Chondrocyte (in vitro differentiated cells): Measurements from ENCODE around the gene ABCD2. TPM values are rescaled to one million over a fixed set of nuclear protein-coding genes. Genes with fewer than 3 reads are reported as not detected.

Experiments
- DNase-seq: peaks from one replicate; pipeline ENCODE4 v3.0.0; 2021; ENCODE audit warnings: mixed read lengths, low spot score
- H3K27ac Mint-ChIP-seq: one replicate; pipeline ENCODE4 v1.8.0; 2021; ENCODE audit warnings: mild to moderate bottlenecking, moderate library complexity, mixed read lengths; ENCODE audit not compliant: unreplicated experiment
- H3K27me3 Mint-ChIP-seq: 2 replicates; pipeline ENCODE4 v1.8.0; 2021; ENCODE audit warnings: low read depth, mixed read lengths
- H3K36me3 Mint-ChIP-seq: 2 replicates; pipeline ENCODE4 v1.8.0; 2021; ENCODE audit warnings: low read depth, mixed read lengths
- H3K4me1 Mint-ChIP-seq: 2 replicates; pipeline ENCODE4 v1.8.0; 2021; ENCODE audit warnings: low read depth, mild to moderate bottlenecking, mixed read lengths
- H3K4me3 Mint-ChIP-seq: one replicate; pipeline ENCODE4 v1.8.0; 2021; ENCODE audit warnings: mild to moderate bottlenecking, moderate library complexity, mixed read lengths; ENCODE audit not compliant: unreplicated experiment
- H3K9me3 Mint-ChIP-seq: 2 replicates; pipeline ENCODE4 v1.8.0; 2021; ENCODE audit warnings: low read depth, mixed read lengths
- CTCF ChIP-seq: fragments of 200-600 bp; sonication (generic); IDR thresholded peaks from 2 replicates; pipeline ENCODE4 v1.5.0; 2021; ENCODE audit warnings: antibody characterized with exemption, mild to moderate bottlenecking, moderate library complexity
- total RNA-seq: library from RNA; stranded (reverse); gene quantifications from 3 replicates; pipeline ENCODE4 v1.2.1, GENCODE V29; 2021

Gene ABCD2
- total RNA-seq, 1 donor from 2014 or later: 0.07 TPM

- no peaks in the 10 kb centered on the region for H3K9me3 Mint-ChIP-seq
- peaks cover 4% of the 10 kb centered on the region for H3K4me1 Mint-ChIP-seq
- DNase-seq: no peak
- TF ChIP-seq CTCF: no peak
- no peak overlapping the region for H3K27ac Mint-ChIP-seq
- H3K27me3 Mint-ChIP-seq: peaks cover 2% of the 10 kb centered on the region
- no peaks in the 10 kb centered on the region for H3K36me3 Mint-ChIP-seq
- no peak overlapping the region for H3K4me3 Mint-ChIP-seq
Observed at GRCh38 chr12:39616251-39616650, 3.4 kb downstream of the ABCD2 start.

GRCh38 chr12:39613525-39613924, 6.1 kb downstream of the ABCD2 start:
- Mint-ChIP-seq H3K9me3 (no peaks in the 10 kb centered on the region), H3K27me3 (peaks cover 4% of the 10 kb centered on the region), H3K4me1 (no peaks in the 10 kb centered on the region), H3K36me3 (no peaks in the 10 kb centered on the region), H3K27ac (no peak overlapping the region), H3K4me3 (no peak overlapping the region)
- no peak for DNase-seq
- TF ChIP-seq CTCF: no peak

GRCh38 chr12:39612250-39612649, 7.4 kb downstream of the ABCD2 start:
- no peak for TF ChIP-seq CTCF
- Mint-ChIP-seq H3K4me3 (no peak overlapping the region), H3K27me3 (peaks cover 2% of the 10 kb centered on the region), H3K9me3 (no peaks in the 10 kb centered on the region), H3K36me3 (no peaks in the 10 kb centered on the region), H3K4me1 (no peaks in the 10 kb centered on the region), H3K27ac (no peak overlapping the region)
- no peak for DNase-seq

- no peak for DNase-seq
- Mint-ChIP-seq H3K27me3 (peaks cover 2% of the 10 kb centered on the region), H3K4me1 (no peaks in the 10 kb centered on the region), H3K4me3 (no peak overlapping the region), H3K9me3 (no peaks in the 10 kb centered on the region), H3K36me3 (no peaks in the 10 kb centered on the region), H3K27ac (no peak overlapping the region)
- TF ChIP-seq CTCF: no peak
Observed at GRCh38 chr12:39611818-39612217, 7.8 kb downstream of the ABCD2 start.

- Mint-ChIP-seq H3K4me3 (no peak overlapping the region), H3K27me3 (peaks cover 2% of the 10 kb centered on the region), H3K9me3 (no peaks in the 10 kb centered on the region), H3K27ac (no peak overlapping the region), H3K4me1 (peaks cover 5% of the 10 kb centered on the region), H3K36me3 (no peaks in the 10 kb centered on the region)
- no peak for DNase-seq
- TF ChIP-seq CTCF: no peak
Observed at GRCh38 chr12:39610436-39611025, 9.1 kb downstream of the ABCD2 start.
